ENCODE results near the gene TK1.
A peak's percentile ranks its signal among the peaks of the same experiment; 100 is the strongest.
"Not testable (repeated sequence)": the region's sequence is repeated elsewhere in the genome, so short reads cannot be mapped to it uniquely, and the experiment has no call there.

Gene TK1

DNA sequence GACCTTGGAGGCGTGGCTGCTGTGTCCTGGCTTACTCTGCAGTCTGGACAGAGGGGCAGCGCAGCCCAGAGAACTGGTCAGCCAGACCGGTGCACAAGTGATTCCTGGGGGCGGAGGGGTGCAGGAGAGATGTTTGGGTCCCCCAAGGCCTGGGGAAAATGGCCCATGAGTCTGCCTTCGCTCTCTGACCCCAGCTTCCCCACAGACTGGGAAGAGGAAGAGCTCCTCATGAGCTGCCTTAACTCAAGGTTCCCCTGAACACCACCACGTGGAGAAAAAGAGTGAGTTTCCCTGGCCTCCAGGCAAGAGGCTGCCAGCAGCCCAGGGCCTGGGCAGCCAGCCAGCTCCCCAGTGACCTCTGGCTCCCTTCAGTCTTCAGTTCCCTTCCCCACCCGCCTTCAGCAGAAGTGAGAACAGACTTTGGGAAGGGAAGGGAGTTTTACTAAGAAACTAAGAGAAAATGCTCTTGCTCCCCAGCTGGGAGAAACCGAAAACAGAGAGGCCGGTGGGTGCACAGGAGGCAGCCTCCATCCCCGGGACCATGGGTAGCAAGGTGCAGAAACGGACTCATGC, 42.6 kb downstream of the TK1 start:
- TF ChIP-seq POLR2A (IDR thresholded peaks at IDR 0.05; ENCODE audit: low read depth, low read length) (no peak), POLR2AphosphoS5 (IDR thresholded peaks at IDR 0.05; ENCODE audit: low read depth, low read length) (no peak), TAF1 (IDR thresholded peaks at IDR 0.05; ENCODE audit: borderline replicate concordance, low read depth, low read length) (no peak)
- no peak for FAIRE-seq
- no peak for DNase-seq (ENCODE audit: insufficient read length)

DNA sequence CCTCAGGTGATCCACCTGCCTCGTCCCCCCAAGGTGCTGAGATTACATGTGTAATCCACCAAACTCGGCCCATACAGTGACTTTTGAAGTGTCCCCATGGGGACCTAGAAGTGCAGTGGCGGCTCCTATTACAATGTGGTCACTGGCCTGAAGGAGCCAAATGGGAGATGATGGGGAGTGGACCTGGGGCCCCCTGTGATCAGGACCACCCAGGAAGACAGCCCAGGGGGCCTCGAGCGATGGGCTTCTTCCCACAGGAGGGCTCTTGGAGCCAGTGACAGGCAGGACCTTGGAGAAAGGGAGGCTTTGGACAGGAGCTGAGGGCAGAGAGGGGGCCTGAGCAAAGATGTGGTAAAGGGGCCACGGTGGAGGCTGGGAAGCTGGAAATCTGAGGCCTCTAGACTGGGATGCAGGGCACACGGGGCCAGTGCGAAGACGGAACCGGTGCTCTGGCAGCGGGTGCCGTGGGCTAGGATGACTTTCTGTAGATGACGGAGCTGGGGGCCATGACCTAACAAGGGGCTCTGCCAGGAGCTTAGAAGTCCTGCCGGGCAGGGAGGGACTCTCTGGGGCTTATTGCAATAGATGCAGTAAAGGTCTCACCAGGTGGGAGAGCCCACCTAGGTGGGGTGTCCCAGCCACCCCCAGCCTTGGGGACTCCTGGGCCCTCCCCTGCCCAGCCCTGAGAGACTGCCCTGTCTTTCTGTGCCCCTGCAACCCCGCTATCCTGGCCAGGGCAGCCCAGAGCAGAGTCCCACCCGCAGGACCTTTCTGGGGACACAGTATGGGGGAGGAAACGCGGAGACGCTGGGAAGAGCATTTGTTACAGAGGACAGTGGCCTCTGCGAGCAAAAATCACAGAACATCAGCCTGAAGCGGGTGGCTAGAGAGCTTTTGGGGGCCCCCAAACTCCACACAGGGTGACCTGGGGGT, 43.4 kb downstream of the TK1 start:
- no peak for FAIRE-seq
- no peak for DNase-seq (ENCODE audit: insufficient read length)
- TF ChIP-seq TAF1 (IDR thresholded peaks at IDR 0.05; ENCODE audit: borderline replicate concordance, low read depth, low read length), result no peak
- no peak for TF ChIP-seq POLR2AphosphoS5 (IDR thresholded peaks at IDR 0.05; ENCODE audit: low read depth, low read length)
- no peak for TF ChIP-seq POLR2A (IDR thresholded peaks at IDR 0.05; ENCODE audit: low read depth, low read length)

DNA sequence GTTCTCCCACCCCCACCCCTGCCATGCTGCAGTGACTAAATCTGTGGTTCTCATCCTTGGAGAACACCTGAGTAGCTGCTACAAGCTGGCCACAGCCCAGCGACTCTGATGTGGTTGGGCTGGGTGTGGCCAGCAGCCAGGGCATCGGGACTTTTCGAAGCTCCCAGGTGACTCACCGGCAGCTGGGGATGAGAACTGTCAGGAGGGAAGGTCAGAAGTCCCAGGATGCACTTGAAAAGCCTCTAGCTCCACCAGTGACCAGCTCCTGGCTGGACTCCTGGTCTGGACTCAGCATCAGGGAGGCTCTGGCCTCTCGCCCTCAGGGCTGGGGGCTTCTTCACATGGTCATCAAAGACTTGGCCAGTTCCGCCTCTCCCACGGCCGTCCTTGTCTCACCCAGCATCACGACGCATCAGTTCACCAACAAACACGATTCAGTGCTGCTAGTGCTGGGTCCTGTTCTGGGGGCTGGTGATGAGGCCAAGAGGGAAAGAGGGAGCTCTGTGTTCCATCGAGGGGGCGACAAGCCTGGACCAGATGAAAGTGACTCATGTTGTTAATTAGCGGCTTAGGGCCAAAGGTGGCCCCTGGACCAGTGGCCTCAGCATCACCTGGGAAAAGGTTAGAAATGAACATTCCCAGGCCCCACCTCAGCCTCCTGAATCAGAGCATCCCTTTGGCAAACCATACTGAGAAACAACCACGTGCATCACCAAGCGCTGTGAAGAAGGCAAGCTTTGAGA, 44.6 kb downstream of the TK1 start:
- DNase-seq (ENCODE audit: insufficient read length) (no peak), FAIRE-seq (no peak)
- TF ChIP-seq TAF1 (IDR thresholded peaks at IDR 0.05; ENCODE audit: borderline replicate concordance, low read depth, low read length) (no peak), POLR2A (IDR thresholded peaks at IDR 0.05; ENCODE audit: low read depth, low read length) (no peak), POLR2AphosphoS5 (IDR thresholded peaks at IDR 0.05; ENCODE audit: low read depth, low read length) (no peak)

DNA sequence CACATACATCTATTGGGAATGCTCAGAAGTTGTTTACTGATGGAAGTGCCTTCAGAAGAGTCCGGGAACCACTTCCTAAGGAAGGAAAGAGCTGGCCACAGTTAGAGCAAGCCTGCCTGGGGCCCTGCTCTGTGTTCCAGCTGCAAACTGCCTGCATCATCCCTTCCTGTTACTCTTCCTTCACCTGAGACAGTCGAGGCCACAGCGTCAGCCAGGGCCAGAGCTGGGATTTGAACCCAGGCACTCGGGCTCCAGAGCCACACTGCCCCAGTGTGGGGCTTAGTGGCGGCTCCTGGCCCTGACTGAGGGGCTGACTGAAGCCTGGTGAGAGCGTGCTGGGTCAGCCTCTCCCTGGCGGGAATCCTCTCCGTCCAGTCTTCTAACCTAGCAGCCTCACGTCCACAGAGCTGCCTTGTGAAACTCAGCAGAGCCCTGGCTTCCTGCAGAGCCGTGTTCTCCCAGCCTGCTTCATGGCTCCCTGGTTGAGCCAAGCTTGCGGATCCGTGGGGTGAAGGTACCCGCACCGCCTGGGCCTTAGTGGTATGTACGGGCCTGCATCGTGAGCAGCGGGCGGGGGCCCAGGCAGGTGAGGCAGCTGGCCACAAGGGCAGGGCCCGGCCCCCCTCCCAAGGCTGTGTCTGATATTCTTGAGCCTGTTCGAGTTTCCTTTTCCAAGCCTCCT, 45.3 kb downstream of the TK1 start:
- no peak for FAIRE-seq
- TF ChIP-seq POLR2AphosphoS5 (IDR thresholded peaks at IDR 0.05; ENCODE audit: low read depth, low read length) (no peak), POLR2A (IDR thresholded peaks at IDR 0.05; ENCODE audit: low read depth, low read length) (no peak), TAF1 (IDR thresholded peaks at IDR 0.05; ENCODE audit: borderline replicate concordance, low read depth, low read length) (no peak)

DNA sequence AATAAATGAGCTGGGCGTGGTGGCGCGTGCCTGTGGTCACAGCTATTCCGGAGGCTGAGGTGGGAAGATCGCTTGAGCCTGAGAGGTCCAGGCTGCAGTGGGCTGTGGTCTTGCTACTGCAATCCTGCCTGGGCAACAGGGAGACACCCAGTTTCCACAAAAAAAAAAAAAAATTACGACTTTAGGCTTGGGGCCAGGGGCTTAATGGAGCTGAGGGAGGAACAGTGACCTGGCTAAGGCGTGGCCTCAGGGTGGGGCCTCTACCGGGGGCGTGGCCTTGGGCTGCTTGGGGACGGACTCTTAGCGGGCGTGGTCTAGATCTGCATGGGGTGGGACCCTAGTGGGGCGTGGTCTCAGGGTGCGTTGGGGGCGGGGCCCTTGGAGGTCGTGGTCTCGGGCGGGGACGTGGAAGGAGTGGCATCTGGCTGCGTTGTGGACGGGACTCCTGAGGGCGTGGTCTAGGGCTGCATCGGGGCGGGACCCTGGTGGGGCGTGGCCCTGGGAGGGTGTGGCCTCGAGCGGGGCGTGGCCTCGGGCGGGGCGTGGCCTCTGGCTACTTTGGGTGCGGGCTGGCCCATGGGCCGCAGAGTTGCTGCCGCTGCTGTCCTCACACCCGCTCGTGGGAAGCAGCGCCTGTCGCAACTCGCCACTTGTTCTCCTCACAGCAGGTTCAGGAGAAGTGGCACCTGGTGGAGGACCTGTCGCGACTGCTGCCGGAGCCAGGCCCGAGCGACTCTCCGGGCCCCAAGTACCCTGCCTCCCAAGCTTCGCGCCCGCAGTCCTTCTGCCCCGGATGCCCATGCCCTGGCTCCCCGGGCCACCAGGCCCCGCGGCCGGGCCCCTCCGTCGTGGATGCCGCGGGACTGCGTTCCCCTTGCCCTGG, 46.4 kb downstream of the TK1 start:
- DNase-seq (ENCODE audit: insufficient read length) (peak; percentile 87), FAIRE-seq (peak; percentile 97)
- TF ChIP-seq POLR2A (IDR thresholded peaks at IDR 0.05; ENCODE audit: low read depth, low read length) (peak; percentile 59; the same call in 1 of the 2 replicates), POLR2AphosphoS5 (IDR thresholded peaks at IDR 0.05; ENCODE audit: low read depth, low read length) (peak; percentile 56), TAF1 (IDR thresholded peaks at IDR 0.05; ENCODE audit: borderline replicate concordance, low read depth, low read length) (no peak)

More for the DNA sequence above, 45.3 kb downstream of the TK1 start:
- DNase-seq (ENCODE audit: insufficient read length), result no peak

DNA sequence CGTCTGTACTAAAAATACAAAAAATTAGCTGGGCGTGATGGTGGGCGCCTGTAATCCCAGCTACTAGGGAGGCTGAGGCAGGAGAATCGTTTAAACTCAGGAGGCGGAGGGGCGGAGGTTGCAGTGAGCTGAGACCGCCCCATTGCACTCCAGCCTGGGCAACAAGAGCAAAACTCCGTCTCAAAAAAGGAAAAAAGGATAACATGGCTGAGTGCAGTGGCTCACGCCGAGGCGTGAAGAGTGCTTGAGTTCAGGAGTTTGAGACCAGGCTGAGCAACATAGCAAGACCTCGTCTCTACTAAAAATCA, 47.0 kb downstream of the TK1 start:
- DNase-seq (ENCODE audit: insufficient read length); FAIRE-seq: not testable (repeated sequence)

DNA sequence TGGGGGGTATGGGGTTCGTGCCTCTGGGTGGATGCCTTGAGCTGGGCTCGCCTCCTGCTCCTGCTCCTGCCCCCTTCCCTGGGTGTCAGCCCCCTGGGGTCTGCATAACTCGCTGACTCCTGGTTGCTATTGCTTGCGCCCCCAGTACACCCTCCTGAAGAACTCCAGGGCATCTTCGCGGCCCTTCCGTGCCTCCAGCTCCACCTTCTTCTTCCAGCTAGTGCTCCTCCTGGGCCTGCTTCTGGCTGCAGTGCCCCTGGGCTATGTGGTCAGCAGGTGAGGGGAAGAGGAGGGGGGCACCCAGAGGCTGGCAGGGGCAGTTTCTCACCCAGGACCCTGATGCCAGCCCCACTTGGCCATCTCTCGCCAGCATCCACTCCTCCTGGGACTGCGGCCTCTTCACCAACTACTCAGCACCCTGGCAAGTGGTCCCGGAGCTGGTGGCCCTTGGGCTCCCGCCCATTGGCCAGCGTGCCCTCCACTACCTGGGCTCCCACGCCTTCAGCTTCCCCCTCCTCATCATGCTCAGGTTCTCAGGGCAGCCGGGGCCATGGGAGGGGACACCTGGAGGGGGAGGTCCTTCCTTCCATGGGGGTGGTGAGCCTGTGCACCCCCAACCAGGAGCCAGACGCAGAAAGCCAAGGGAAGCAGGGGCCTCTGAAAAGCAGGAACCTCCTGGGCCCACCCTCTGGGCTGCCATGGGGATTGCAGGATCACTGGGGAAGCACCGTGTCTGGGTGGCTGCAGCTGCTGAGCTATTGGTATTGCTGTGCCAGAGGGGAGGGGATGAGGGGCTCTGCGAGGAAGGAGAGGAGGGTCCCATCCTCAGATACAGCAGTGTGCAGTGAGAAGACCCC, 48.4 kb downstream of the TK1 start:
- no peak for FAIRE-seq
- TF ChIP-seq POLR2A (IDR thresholded peaks at IDR 0.05; ENCODE audit: low read depth, low read length) (no peak), POLR2AphosphoS5 (IDR thresholded peaks at IDR 0.05; ENCODE audit: low read depth, low read length) (no peak), TAF1 (IDR thresholded peaks at IDR 0.05; ENCODE audit: borderline replicate concordance, low read depth, low read length) (no peak)
- no peak for DNase-seq (ENCODE audit: insufficient read length)

DNA sequence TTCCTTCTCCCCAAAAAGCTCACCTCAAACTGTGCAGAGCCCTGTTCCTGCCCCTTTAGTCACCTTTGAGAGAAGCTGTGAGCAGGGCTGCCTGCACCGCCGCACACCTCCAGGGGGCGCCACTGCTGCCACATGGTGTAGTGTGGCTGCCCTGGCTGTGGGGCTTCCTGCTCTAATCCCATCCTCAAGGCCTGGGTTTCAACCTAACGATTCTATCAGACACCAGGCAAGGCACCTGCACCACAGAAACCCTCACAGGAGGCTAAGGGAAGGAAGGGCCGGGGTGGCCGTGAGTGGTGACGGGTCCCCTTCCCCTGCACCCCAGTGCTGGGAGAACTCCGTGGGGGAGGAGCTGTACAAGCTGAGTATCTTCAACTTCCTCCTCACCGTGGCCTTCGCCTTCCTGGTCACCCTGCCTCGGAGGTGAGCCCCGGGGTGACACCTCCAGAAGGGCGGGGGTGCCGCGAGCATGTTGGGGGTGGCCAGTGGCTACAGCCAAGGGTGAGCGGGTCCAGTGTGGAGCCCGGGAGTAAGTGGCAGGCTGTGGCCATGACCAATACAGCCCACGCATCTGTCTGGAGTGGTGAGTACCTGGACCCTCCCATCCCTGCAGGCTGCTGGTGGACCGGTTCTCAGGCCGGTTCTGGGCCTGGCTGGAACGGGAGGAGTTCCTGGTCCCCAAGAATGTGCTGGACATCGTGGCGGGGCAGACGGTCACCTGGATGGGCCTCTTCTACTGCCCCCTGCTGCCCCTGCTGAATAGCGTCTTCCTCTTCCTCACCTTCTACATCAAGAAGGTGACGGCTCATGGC, 49.3 kb downstream of the TK1 start:
- DNase-seq (ENCODE audit: insufficient read length) (no peak), FAIRE-seq (peak; percentile 9)
- TF ChIP-seq POLR2AphosphoS5 (IDR thresholded peaks at IDR 0.05; ENCODE audit: low read depth, low read length) (no peak), POLR2A (IDR thresholded peaks at IDR 0.05; ENCODE audit: low read depth, low read length) (no peak; the same call in 1 of the 2 replicates), TAF1 (IDR thresholded peaks at IDR 0.05; ENCODE audit: borderline replicate concordance, low read depth, low read length) (no peak)

DNA sequence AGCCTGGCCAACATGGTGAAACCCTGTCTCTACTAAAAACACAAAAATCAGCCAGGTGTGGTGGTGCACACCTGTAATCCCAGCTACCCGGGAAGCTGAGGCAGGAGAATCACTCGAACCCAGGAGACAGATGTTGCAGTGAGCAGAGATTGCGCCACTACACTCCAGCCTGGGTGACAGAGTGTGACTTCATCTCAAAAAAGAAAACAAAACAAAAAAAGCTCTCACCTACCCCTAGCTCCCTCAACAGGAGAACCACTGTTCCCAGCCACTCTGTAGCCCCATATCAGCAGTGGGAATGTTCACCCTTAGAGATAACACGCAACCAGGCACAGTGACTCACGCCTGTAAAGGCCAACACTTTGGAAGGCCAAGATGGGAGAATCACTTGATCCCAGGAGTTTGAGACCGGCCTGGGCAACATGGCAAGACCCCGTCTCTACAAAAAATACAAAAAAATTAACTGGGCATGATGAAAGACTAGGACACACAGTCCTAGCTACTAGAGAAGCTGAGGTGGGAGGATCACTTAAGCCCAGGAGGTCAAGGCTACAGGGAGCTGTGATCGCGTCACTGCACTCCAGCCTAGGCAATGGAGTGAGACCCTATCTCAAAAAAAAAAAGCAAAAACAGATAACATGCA, 50.9 kb downstream of the TK1 start:
- DNase-seq (ENCODE audit: insufficient read length), result no peak
- no peak for TF ChIP-seq TAF1 (IDR thresholded peaks at IDR 0.05; ENCODE audit: borderline replicate concordance, low read depth, low read length)
- no peak for TF ChIP-seq POLR2A (IDR thresholded peaks at IDR 0.05; ENCODE audit: low read depth, low read length)
- no peak for TF ChIP-seq POLR2AphosphoS5 (IDR thresholded peaks at IDR 0.05; ENCODE audit: low read depth, low read length)
- no peak for FAIRE-seq
